Measurements from ENCODE around the gene TRIOBP.

- TF ChIP-seq CTCF (conservative IDR thresholded peaks at IDR 0.05; ENCODE audit: low read length), result no peak
- TF ChIP-seq EZH2phosphoT487 (IDR thresholded peaks at IDR 0.05; ENCODE audit: borderline replicate concordance, low read depth, low read length), result no peak
Measured at GRCh38 chr22:37804352-37804880, 107.6 kb downstream of the TRIOBP start.
